GM12801 (cell line): ENCODE results near the gene MBNL2.

Experiments used
- TF ChIP-seq, protein P1 (sequence below): IDR thresholded peaks from one replicate; pipeline ENCODE4 v1.5.1; 2011; ENCODE audit warnings: control low read depth; ENCODE audit not compliant: insufficient read length; ENCODE audit errors: extremely low read depth

Gene MBNL2

GRCh38 chr13:97279913-97280312 lies 57.8 kb downstream of the MBNL2 start:
- TF ChIP-seq, protein P1, sequence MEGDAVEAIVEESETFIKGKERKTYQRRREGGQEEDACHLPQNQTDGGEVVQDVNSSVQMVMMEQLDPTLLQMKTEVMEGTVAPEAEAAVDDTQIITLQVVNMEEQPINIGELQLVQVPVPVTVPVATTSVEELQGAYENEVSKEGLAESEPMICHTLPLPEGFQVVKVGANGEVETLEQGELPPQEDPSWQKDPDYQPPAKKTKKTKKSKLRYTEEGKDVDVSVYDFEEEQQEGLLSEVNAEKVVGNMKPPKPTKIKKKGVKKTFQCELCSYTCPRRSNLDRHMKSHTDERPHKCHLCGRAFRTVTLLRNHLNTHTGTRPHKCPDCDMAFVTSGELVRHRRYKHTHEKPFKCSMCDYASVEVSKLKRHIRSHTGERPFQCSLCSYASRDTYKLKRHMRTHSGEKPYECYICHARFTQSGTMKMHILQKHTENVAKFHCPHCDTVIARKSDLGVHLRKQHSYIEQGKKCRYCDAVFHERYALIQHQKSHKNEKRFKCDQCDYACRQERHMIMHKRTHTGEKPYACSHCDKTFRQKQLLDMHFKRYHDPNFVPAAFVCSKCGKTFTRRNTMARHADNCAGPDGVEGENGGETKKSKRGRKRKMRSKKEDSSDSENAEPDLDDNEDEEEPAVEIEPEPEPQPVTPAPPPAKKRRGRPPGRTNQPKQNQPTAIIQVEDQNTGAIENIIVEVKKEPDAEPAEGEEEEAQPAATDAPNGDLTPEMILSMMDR: no peak

DNA sequence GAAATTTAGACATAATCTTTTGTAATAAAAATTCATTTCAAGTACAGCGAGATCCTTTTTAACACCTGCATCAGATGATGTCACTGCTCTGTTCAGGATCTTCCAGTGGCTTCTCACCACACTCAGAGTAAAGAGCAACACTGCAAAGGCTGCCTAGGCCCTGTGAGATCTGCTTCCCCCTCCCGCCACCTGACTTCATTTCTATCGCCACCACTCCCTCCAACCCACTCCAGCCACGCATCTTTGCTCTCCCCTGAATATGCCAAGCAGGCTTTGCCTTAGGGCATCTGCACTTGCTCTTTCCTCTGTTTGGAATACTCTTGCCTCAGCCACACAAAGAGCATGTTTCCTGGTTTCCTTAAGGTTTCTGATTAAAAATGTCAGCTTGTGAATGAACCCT lies 58.3 kb downstream of the MBNL2 start:
- TF ChIP-seq, protein P1: no peak

- TF ChIP-seq, protein P1: no peak
Measured at GRCh38 chr13:97281028-97281427, 58.9 kb downstream of the MBNL2 start.

GRCh38 chr13:97282705-97283104 lies 60.6 kb downstream of the MBNL2 start:
- TF ChIP-seq, protein P1: no peak

GRCh38 chr13:97283888-97284287 lies 61.8 kb downstream of the MBNL2 start:
- TF ChIP-seq, protein P1: no peak

GRCh38 chr13:97284558-97284957 lies 62.4 kb downstream of the MBNL2 start:
- TF ChIP-seq, protein P1: no peak

DNA sequence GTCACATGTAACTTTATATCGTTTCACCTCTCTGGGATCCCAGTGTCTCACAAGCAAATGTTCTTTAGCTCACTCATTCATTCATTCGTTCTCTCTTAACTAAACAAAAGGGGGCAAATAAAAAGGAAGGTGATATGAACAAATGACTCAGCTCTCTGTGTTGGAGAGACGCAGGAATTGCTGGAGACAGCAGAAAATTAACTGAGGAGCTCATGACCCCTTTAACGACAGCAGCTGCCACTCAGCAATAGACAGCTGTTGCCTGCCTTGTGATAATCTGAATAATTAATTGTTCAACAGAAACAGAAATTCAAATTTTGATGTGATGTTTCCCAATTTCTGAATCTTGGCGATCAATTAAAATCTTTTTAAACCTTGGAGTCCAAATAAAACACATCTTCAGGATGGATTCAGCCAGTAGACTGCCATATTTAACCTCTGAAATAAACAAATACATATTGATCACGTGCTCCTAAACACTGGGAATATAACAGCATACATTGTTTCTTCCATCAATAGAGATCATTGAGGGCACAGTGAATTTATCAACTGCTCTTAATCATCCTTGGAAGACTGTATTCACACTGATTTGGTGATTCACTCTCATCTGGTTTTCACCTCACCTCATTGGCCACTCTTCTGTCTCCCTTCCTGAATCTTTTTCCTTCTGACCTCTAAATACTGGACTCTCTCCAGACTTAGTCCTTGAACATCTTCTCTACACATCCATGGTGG lies 63.3 kb downstream of the MBNL2 start:
- TF ChIP-seq, protein P1: no peak
